T47D (cell line): ENCODE measurements around the gene EEF1G.

Experiments used
- DNase-seq, 2 experiments: peaks; one replicate each; pipeline versions ENCODE4 v3.0.0 to v3.0.0-alpha.2; 2011 to 2012; ENCODE audit warnings: low read depth in 1 of 2, low spot score in 1 of 2
- JUND ChIP-seq: IDR thresholded peaks from 2 replicates; pipeline ENCODE4 v1.6.1; 2012; ENCODE audit warnings: low read depth
- in situ Hi-C: cut with HindIII; loops from 2 replicates; pipeline ENCODE4 v1.10.0; 2016; ENCODE audit warnings: low sequenced_read_pairs, low pct_unique_long_range_greater_than_20kb

The EEF1G gene

DNA sequence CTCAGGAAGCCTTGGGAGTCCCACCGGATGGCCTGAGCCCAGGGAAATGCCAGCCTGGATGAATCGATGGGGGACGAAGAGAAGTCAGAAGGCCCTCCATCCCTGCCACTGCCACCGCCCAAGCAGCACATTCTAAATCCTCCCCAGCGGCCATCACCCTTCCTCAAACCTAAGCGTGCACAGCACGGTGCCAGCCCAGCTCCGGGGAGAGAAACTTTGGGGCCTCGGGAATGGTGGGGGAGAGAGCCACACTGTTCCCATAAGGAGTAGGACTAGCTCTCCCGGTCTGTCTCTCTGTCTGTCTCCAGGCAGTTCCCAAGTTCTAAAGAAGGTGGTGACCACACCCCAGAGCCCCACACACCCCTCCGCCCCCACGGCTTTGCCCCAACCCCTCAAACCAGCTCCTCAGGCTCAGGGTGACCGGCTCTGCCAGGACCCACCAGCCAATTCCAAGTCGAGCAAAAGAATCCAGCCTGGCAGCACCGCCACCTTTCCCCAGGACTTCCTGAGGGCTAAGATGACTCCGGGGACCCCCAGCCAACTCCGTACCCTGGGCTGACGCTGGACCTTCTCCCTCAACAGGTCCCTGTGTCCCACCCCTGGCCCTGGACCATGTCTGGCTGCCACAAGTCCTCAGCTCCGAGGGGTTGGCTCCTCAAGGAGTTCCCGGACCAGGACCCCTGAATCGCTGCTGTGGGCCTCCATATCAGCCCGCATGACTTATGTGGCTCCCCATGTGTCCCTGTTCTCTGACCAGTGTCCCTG lies 29.8 kb downstream of the EEF1G start:
- peak in 1 of 2 experiments; percentile 81 for DNase-seq
- no peak for TF ChIP-seq JUND
- in situ Hi-C loops = no loop called here

DNA sequence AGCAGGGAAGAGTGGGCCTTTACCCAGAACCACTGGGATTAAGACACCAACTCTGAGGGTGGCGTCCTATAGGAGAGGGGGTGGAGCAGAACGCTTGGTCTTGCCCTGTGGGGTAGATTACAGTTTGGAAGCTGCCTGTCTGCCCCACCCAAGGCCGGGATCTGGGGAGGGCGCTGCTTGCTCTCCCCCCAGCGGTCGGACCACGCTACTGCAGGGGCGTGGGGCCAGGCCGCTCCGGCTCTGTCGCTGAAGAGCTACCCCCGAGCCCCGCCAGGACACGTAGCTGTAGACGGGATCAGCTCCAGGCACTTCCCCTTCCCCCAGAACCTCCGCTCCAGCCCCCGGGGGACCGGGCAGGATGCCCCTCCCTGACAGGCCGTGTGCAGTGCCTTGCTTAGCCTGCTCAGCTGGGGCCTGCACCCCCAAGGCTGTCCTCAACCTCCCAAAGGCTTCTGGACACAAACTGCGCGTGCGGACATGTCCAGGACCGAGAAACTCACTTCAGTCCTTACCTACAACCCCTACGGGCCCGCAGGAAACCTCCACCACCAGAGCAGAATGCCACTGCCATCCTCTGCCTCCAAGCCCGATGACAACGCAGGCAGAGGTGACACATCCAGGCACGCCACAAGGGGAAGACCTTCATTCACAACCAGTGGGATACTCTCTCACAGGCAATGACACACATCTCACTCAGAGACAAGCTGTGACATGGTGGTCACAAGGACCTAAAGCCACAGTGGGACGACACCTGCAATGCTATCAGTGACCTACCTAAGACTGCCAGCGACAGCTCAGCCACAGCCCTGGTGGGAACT lies 30.7 kb downstream of the EEF1G start:
- in situ Hi-C loops = no loop called here
- no peak for TF ChIP-seq JUND
- DNase-seq = peak; percentile 64 to 86

DNA sequence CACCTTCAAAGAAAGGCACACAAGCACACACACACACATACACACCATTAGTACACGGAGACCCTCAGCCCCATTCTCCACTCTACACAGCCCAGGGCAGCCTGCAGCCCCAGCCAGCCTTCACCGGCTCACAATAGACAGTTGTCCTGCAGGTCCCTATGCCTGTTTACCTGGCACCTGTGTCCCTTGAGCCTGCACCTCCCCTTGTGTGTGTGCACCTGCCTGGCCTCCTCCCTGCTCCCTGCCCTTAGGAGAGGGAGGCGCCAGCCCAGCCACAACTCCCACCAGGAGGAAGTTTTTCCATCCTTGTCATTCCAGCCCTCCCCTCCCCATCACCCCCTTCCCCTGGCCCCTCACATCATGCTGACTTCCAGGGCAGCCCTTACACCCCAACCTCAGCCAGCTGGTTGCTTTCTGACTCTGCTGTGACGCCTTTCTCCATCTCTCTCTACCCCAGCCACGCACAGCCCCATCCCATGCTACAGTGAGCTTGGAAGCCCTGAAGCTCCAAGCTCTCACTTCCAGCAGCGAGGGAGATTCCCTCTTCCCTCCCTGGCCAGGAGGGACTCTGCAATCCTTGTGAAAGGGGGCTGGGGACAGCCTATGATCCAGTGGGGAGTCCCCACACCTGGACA lies 31.5 kb downstream of the EEF1G start:
- peak in 1 of 2 experiments; percentile 77 for DNase-seq
- no peak for TF ChIP-seq JUND
- in situ Hi-C loops = no loop called here

- DNase-seq = no peak
- in situ Hi-C loops = no loop called here
- no peak for TF ChIP-seq JUND
Measured at GRCh38 chr11:62540804-62541701, 32.6 kb downstream of the EEF1G start.

GRCh38 chr11:62539238-62539925 lies 34.3 kb downstream of the EEF1G start:
- TF ChIP-seq JUND = no peak
- no peak for DNase-seq
- in situ Hi-C loops = no loop called here

DNA sequence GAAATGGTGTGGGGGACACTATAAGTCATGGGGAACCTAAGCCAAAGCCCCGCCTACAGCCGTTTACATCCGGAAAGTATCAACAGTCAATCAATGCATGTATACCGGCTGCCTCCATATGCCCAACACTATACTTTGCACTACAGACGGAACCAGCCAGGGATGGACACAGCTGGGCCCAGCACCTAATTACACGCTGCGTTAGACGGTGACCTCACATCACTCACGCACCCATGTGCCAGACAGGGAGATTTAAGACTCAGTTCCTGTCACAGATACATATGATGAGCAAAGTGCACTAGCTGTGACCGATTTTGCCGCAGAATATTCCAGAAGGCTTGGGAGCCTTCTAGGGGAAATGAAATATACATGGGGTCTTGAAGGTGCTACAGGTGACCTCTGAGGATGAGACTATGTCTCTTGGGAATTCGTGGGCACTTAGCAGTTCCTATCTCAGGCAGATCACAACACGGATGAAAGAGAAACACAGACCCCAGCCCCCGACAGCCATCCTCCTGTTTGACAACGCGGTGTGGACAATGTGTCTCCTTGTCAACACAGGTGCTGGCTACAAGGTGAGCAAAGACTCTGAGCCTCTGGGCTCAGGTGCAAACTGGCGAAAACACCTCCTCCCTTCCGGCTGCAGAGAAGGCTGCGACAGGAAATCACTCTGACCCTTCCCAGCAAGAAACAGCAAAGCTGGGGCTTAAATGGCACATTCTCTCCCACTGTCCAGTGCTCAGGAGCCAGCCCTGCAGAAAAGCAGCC lies 35.0 kb downstream of the EEF1G start:
- in situ Hi-C loops = no loop called here
- no peak for TF ChIP-seq JUND
- DNase-seq = no peak

DNA sequence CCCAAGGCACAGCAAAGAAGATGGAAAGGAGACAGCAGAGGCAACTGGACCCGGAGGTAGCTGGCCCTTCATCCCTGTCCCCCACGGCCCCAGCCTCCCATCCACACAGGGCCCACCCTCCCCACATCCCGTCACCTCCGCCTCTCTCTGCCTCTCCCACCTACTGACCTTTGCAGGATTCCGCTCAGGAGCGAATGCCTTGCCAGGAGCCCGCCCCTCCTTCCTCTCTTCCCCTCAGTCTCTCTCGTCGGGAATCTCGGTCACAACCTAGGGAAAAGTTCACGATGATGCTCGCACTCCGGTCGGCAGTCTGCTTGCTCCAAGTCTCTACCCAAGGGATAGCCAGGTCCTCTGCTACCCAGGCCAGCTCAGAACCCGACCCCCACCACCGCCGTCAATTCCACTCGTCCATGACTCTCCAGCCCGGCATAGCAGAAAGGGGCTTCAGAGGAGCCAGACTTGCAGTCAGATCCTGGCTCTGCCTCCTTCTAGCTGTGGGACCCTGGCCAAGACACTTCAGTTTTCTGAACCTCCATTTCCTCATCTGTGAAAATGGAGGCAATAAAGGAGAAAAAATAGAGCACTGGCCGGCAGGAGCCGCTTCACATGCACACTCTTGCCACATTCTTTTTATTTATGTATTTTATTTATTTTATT lies 37.3 kb downstream of the EEF1G start:
- in situ Hi-C loops = no loop called here
- DNase-seq = no peak

GRCh38 chr11:62535802-62536201 lies 37.9 kb downstream of the EEF1G start:
- TF ChIP-seq JUND = no peak
- DNase-seq = no peak
- in situ Hi-C loops = no loop called here

More for the DNA sequence above, 37.3 kb downstream of the EEF1G start:
- TF ChIP-seq JUND = no peak

DNA sequence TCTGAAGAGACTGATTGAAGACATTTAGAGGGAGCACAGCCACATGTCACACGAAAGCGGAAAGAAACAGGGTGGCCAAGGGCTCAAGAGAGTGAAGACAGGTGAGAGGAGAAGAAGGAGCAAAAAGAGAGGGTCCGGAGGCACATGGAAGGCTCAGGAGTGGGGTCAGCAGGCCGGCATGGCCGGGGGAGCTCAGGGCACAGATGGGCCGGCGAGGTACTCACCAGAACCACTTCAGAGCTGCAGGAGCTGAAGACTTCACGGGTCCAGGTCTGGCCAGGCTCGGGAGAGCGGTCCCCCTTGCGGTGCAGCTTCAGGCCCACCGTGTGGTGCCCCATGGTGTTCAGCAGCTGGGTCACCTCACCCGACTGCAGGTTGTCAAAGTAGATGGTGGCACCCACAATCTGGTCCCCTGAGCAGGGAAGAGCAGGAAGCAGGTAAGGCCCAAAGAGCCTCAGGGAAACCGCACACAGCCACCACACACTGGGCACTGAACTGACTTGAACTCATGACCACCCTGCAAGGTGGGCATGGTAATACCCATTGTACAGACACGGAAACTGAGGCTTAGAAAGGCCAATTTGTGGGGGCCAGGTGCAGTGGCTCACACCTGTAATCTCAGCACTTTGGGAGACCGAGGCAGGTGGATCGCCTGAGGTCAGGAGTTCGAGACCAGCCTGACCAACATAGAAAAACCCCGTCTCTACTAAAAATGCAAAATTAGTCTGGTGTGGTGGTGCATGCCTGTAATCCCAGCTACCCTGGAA lies 38.7 kb downstream of the EEF1G start:
- no peak for DNase-seq
- in situ Hi-C loops = no loop called here
- TF ChIP-seq JUND = no peak

GRCh38 chr11:62532096-62532495 lies 41.6 kb downstream of the EEF1G start:
- in situ Hi-C loops = no loop called here
- no peak for DNase-seq
- no peak for TF ChIP-seq JUND
